GM12878 (cell line): ENCODE measurements around the gene ITLN1. TPM values are rescaled to one million over a fixed set of nuclear protein-coding genes. Genes with fewer than 3 reads are reported as not detected.

Experiments
- ATAC-seq: fragments of 200-7000 bp; cut with Tn5 transposase; 3 replicates; pipeline ENCODE4 v1.9.1; 2020; ENCODE audit warnings: mild to moderate bottlenecking, moderate library complexity
- BruUV-seq: library from RNA; stranded (reverse); fragments of 400-500 nt; replicated peaks from 2 replicates; lab custom pipeline; 2021; lab: Mats Ljungman, UMichigan
- CTCF ChIA-PET: fragments of 300-600 bp; sonication (Branson Sonifier 250); formaldehyde crosslinking; extraction: SDS; loops from one replicate; lab custom pipeline; 2021; ENCODE audit warnings: inconsistent platforms; lab: Yijun Ruan, JAX
- POLR2A ChIA-PET: fragments of 350-600 bp; formaldehyde crosslinking; extraction: SDS; loops from one replicate; lab custom pipeline; 2021; ENCODE audit warnings: inconsistent platforms; lab: Charles Lee
- RAD21 ChIA-PET: fragments of 300-600 bp; sonication (Branson Sonifier 250); formaldehyde crosslinking; loops from one replicate; lab custom pipeline; 2023; ENCODE audit warnings: antibody characterized with exemption; ENCODE audit not compliant: unreplicated experiment; lab: Charles Lee
- SMC1A ChIA-PET: fragments of 300-600 bp; sonication (Branson Sonifier 250); formaldehyde crosslinking; loops from one replicate; lab custom pipeline; 2023; ENCODE audit not compliant: unreplicated experiment, uncharacterized antibody; lab: Charles Lee
- DNase-seq: peaks from one replicate; pipeline ENCODE4 v3.0.0-alpha.2; 2011; ENCODE audit warnings: low read depth, low spot score
- FAIRE-seq: peaks from 3 replicates; lab custom pipeline; 2011; peaks lifted over from hg19 to GRCh38; lab: Jason Lieb, UNC
- H2AFZ ChIP-seq: 2 replicates; pipeline ENCODE4 v1.6.0; 2011; ENCODE audit warnings: low read depth, low read length, control low read depth; ENCODE audit not compliant: control insufficient read depth
- H3K27ac ChIP-seq: 2 replicates; pipeline ENCODE4 v1.5.1; 2011; ENCODE audit warnings: control low read depth; ENCODE audit not compliant: control insufficient read depth, insufficient read depth
- H3K27me3 ChIP-seq, 2 experiments: replicated peaks in 1 of 2; 2 replicates each; pipeline versions ENCODE4 v1.6.0 to v1.6.1; 2011; ENCODE audit warnings: low read length in 1 of 2; ENCODE audit not compliant: control insufficient read depth in 2 of 2, insufficient read depth in 2 of 2
- H3K36me3 ChIP-seq, 2 experiments: 2 replicates each; pipeline ENCODE4 v1.5.1; 2011; ENCODE audit warnings: low read length in 1 of 2; ENCODE audit not compliant: control insufficient read depth in 2 of 2, insufficient read depth in 2 of 2
- H3K4me1 ChIP-seq: 2 replicates; pipeline ENCODE4 v1.6.1; 2011; ENCODE audit warnings: mild to moderate bottlenecking, low read length, moderate library complexity, mixed read lengths; ENCODE audit not compliant: control insufficient read depth, insufficient read depth
- H3K4me2 ChIP-seq: 2 replicates; pipeline ENCODE4 v1.6.0; 2011; ENCODE audit warnings: control low read depth; ENCODE audit not compliant: control insufficient read depth, insufficient read depth
- H3K4me3 ChIP-seq: fragments of 200-600 bp; sonication (generic); 2 replicates; pipeline ENCODE4 v1.5.1; 2016
- H3K79me2 ChIP-seq: 2 replicates; pipeline ENCODE4 v1.6.0; 2011; ENCODE audit warnings: low read length; ENCODE audit not compliant: control insufficient read depth, insufficient read depth
- H3K9ac ChIP-seq: 2 replicates; pipeline ENCODE4 v1.8.0; 2011; ENCODE audit warnings: low read length, control low read depth, mixed read lengths; ENCODE audit not compliant: control insufficient read depth, insufficient read depth
- H3K9me3 ChIP-seq: replicated peaks from 3 replicates; pipeline ENCODE4 v1.5.1; 2011; ENCODE audit warnings: mild to moderate bottlenecking, low read length; ENCODE audit not compliant: control insufficient read depth, insufficient read depth
- H4K20me1 ChIP-seq: 2 replicates; pipeline ENCODE4 v1.6.0; 2011; ENCODE audit not compliant: control insufficient read depth, insufficient read depth
- ASH2L ChIP-seq: fragments of 300-600, 200-600 bp; sonication (generic); IDR thresholded peaks from 2 replicates; pipeline ENCODE4 v1.6.1; 2017; ENCODE audit warnings: low read depth, mild to moderate bottlenecking, borderline replicate concordance
- CHD1 ChIP-seq: IDR thresholded peaks from 2 replicates; pipeline ENCODE4 v1.6.1; 2012; ENCODE audit warnings: low read depth, low read length, improper control_type of control experiment
- POLR2A ChIP-seq: IDR thresholded peaks from 2 replicates; pipeline ENCODE4 v1.6.1; 2011; ENCODE audit warnings: low read depth, mild to moderate bottlenecking, low read length
- WGBS: methylation state at CpG from one replicate; pipeline ENCODE4 v1.1.6; 2016; ENCODE audit warnings: low lambda C conversion rate; ENCODE audit not compliant: insufficient replicate concordance, insufficient coverage; ENCODE audit errors: missing lambda C conversion rate; 5-methylcytosine and 5-hydroxymethylcytosine counted together
- in situ Hi-C: fragments of 300-500 bp; cut with MboI; formaldehyde crosslinking; loops from 9 replicates; pipeline ENCODE4 v1.14.3; 2018; ENCODE audit warnings: mixed read lengths
- intact Hi-C: fragments of 100-400 bp; cut with micrococcal nuclease; formaldehyde crosslinking; loops from one replicate; pipeline ENCODE4 v1.14.2; 2022; ENCODE audit not compliant: unreplicated experiment
- polyA plus RNA-seq, 11 experiments: library from polyadenylated mRNA; depleted of rRNA in 4 of 11; unstranded in 6 of 11; stranded (reverse) in 5 of 11; fragments of >200 nt; fragmentation: Nextera tagmentation in 4 of 11; fragmentation: Illumina TruSeq in 1 of 11; extraction: Ambion mirVana in 4 of 11; extraction: Trizol in 1 of 11; gene quantifications; 1 replicate in 1 of 11; 2 replicates in 10 of 11; pipeline versions ENCODE4 v1.2.1 to v1.2.3, GENCODE V29; 2011 to 2016; ENCODE audit warnings: inconsistent platforms in 2 of 11, missing spikeins in 2 of 11, low read depth in 1 of 11
- total RNA-seq, 4 experiments: library from RNA; depleted of rRNA in 3 of 4; stranded (reverse); fragments of >200 nt in 3 of 4; fragmentation: Illumina TruSeq in 1 of 4; extraction: Trizol in 1 of 4; gene quantifications; 2 replicates each; pipeline versions ENCODE4 v1.2.1 to v1.2.3, GENCODE V29; 2013 to 2021
- TF ChIP-seq, protein P1 (sequence below): fragments of 450-650 bp; IDR thresholded peaks from 2 replicates; pipeline ENCODE4 v1.6.1; 2017; ENCODE audit warnings: low read depth, mild to moderate bottlenecking, moderate library complexity
- TF ChIP-seq, protein P2 (sequence below): fragments of 450-650 bp; IDR thresholded peaks from 2 replicates; pipeline ENCODE4 v1.6.1; 2018; ENCODE audit warnings: borderline replicate concordance, mild to moderate bottlenecking; ENCODE audit not compliant: partially characterized antibody

ITLN1 gene
- total and polyA plus RNA-seq, 10 of the 15 experiments (the other 5 are each of a cell fraction or from before 2014, with no cell fraction given): not detected

DNA sequence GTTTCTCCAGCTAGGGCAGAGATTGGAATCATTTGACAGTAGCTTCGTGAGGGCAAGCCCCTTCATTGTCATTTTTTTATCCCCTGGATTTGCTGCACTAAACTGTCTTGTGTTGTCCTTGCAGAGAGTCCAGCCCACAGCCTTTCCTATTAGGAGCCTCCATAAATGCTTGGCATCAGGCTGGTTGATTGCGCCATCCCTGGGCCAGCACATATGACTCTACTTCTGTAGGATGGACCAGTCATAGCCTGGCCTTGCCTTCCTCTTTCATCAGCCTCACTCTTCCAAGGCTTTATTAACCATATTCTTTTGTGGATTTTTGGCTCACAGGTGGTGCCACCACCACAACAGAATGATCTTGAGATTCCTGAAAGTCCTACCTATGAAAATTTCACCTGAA, 57.6 kb downstream of the ITLN1 start:
- FAIRE-seq: no peak

More for the DNA sequence above, 57.6 kb downstream of the ITLN1 start:
- no TSS peak for BruUV-seq
- H3K4me1 ChIP-seq: no peaks in the 10 kb centered on the region
- H2AFZ ChIP-seq: no peak overlapping the region
- no peaks in the 10 kb centered on the region for H3K27me3 ChIP-seq
- TF ChIP-seq CHD1 (no peak), POLR2A (no peak), ASH2L (no peak)
- TF ChIP-seq, protein P1, sequence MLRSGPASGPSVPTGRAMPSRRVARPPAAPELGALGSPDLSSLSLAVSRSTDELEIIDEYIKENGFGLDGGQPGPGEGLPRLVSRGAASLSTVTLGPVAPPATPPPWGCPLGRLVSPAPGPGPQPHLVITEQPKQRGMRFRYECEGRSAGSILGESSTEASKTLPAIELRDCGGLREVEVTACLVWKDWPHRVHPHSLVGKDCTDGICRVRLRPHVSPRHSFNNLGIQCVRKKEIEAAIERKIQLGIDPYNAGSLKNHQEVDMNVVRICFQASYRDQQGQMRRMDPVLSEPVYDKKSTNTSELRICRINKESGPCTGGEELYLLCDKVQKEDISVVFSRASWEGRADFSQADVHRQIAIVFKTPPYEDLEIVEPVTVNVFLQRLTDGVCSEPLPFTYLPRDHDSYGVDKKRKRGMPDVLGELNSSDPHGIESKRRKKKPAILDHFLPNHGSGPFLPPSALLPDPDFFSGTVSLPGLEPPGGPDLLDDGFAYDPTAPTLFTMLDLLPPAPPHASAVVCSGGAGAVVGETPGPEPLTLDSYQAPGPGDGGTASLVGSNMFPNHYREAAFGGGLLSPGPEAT: no peak
- TF ChIP-seq, protein P2, sequence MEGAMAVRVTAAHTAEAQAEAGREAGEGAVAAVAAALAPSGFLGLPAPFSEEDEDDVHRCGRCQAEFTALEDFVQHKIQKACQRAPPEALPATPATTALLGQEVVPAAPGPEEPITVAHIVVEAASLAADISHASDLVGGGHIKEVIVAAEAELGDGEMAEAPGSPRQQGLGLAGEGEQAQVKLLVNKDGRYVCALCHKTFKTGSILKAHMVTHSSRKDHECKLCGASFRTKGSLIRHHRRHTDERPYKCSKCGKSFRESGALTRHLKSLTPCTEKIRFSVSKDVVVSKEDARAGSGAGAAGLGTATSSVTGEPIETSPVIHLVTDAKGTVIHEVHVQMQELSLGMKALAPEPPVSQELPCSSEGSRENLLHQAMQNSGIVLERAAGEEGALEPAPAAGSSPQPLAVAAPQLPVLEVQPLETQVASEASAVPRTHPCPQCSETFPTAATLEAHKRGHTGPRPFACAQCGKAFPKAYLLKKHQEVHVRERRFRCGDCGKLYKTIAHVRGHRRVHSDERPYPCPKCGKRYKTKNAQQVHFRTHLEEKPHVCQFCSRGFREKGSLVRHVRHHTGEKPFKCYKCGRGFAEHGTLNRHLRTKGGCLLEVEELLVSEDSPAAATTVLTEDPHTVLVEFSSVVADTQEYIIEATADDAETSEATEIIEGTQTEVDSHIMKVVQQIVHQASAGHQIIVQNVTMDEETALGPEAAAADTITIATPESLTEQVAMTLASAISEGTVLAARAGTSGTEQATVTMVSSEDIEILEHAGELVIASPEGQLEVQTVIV: no peak
- no peak overlapping the region for H3K4me3 ChIP-seq
- in situ Hi-C loops: no loop called here
- H3K9me3 ChIP-seq: no peaks in the 10 kb centered on the region
- no peak overlapping the region for H3K4me2 ChIP-seq
- intact Hi-C loops: no loop called here
- ChIA-PET CTCF (interaction anchor here (0.9 to 2.7 kb wide), 5 partner anchors 48 to 146 kb away, joined by 3 to 23 read pairs (median 5); no protein-coding TSS in a partner anchor), RAD21 (interaction anchor here (1.0 to 1.6 kb wide), 2 partner anchors 31 to 50 kb away, joined by 3 to 4 read pairs; no protein-coding TSS in a partner anchor), SMC1A (interaction anchor here (0.7 to 7.5 kb wide), 6 partner anchors 9 to 59 kb away, joined by 3 to 143 read pairs (median 4); partner anchors contain the start of gene LY9), POLR2A (interaction anchor here (1.3 kb wide), 1 partner anchor 51 kb away, joined by 4 read pairs; no protein-coding TSS in a partner anchor)
- ATAC-seq: no peak
- H3K79me2 ChIP-seq: no peaks in the 10 kb centered on the region
- no peak overlapping the region for H3K9ac ChIP-seq
- no peak for DNase-seq
- 93% methylated on average over 2 of the region's 2 CpGs for WGBS
- H3K36me3 ChIP-seq: no peaks in the 10 kb centered on the region
- no peaks in the 10 kb centered on the region for H4K20me1 ChIP-seq
- H3K27ac ChIP-seq: no peak overlapping the region
